Vagina (tissue), 2 donors: Measurements from ENCODE around the gene CPZ.

Experiments used
- POLR2A ChIP-seq, 2 donors: fragments of 450-650 bp; IDR thresholded peaks; one replicate each; pipeline ENCODE4 v1.6.1; 2017; ENCODE audit warnings: antibody characterized with exemption in 2 of 2, mild to moderate bottlenecking in 2 of 2, moderate library complexity in 2 of 2
- TF ChIP-seq, protein P1 (sequence below), 3 experiments: fragments of 450-650 bp in 2 of 3; fragments of 200-600 bp in 1 of 3; sonication (generic) in 1 of 3; IDR thresholded peaks; one replicate each; pipeline ENCODE4 v1.5.1; 2017 to 2019; ENCODE audit warnings: antibody characterized with exemption in 3 of 3, mild to moderate bottlenecking in 2 of 3, moderate library complexity in 2 of 3

DNA sequence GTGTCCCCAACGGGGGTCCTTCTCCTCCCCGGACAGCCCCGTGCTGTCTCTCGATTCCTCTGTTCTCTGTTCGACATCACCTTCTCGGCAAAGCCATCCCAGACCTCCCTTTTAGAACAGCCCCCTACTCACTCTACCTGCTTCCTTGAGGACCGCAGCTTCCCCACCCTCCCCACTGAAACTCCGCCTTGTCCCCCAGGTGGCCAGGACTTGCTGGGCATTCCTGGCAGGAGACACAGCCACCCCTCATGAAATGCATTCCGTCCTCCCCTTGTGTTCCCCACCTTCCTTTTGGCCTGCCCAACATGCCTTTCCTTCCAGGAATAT, 47.2 kb upstream of the CPZ start:
- TF ChIP-seq, protein P1, sequence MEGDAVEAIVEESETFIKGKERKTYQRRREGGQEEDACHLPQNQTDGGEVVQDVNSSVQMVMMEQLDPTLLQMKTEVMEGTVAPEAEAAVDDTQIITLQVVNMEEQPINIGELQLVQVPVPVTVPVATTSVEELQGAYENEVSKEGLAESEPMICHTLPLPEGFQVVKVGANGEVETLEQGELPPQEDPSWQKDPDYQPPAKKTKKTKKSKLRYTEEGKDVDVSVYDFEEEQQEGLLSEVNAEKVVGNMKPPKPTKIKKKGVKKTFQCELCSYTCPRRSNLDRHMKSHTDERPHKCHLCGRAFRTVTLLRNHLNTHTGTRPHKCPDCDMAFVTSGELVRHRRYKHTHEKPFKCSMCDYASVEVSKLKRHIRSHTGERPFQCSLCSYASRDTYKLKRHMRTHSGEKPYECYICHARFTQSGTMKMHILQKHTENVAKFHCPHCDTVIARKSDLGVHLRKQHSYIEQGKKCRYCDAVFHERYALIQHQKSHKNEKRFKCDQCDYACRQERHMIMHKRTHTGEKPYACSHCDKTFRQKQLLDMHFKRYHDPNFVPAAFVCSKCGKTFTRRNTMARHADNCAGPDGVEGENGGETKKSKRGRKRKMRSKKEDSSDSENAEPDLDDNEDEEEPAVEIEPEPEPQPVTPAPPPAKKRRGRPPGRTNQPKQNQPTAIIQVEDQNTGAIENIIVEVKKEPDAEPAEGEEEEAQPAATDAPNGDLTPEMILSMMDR (IDR thresholded peaks at IDR 0.05), result no peak
- TF ChIP-seq POLR2A (IDR thresholded peaks at IDR 0.05), result no peak
